Motor neuron (in vitro differentiated cells): ENCODE data around the gene AMPD3. TPM values are rescaled to one million over a fixed set of nuclear protein-coding genes. Genes with fewer than 3 reads are reported as not detected.

Experiments used
- ATAC-seq, 8 experiments: fragments of 200-7000 bp; cut with Tn5 transposase; replicated peaks in 6 of 8; 2 replicates each; pipeline ENCODE4 v1.8.0; 2021; ENCODE audit warnings: mild to moderate bottlenecking in 8 of 8, moderate library complexity in 8 of 8
- H3K27ac ChIP-seq, 2 donors: fragments of 250-450 bp; sonication (Bioruptor Pico); 2 replicates each; pipeline ENCODE4 v1.9.0; 2021; ENCODE audit warnings: antibody characterized with exemption in 2 of 2, mild to moderate bottlenecking in 2 of 2, moderate library complexity in 1 of 2
- H3K4me1 ChIP-seq, 2 donors: fragments of 250-450 bp; sonication (Bioruptor Pico); replicated peaks in 1 of 2; 2 replicates each; pipeline ENCODE4 v1.6.1; 2021; ENCODE audit warnings: antibody characterized with exemption in 2 of 2, mild to moderate bottlenecking in 2 of 2, moderate library complexity in 1 of 2
- H3K4me3 ChIP-seq, 5 donors: fragments of 250-450 bp; sonication (Bioruptor Pico); 2 replicates each; pipeline ENCODE4 v1.9.0; 2021; ENCODE audit warnings: antibody characterized with exemption in 5 of 5, mild to moderate bottlenecking in 5 of 5, moderate library complexity in 4 of 5
- WGBS, 10 experiments: fragments of 450-650 bp; shearing (Covaris generic); methylation state at CpG; one replicate each; pipeline ENCODE4 v1.0.0; 2022; 5-methylcytosine and 5-hydroxymethylcytosine counted together
- in situ Hi-C, 9 experiments: fragments of 400-800 bp; cut with MboI; loops; one replicate each; pipeline ENCODE4 v1.15.0; 2021; ENCODE audit warnings: low sequenced_read_pairs in 9 of 9, low pct_unique_long_range_greater_than_20kb in 2 of 9; ENCODE audit not compliant: unreplicated experiment in 9 of 9
- total RNA-seq, 8 experiments: library from RNA; unstranded; fragments of 300-600 nt; gene quantifications; 2 replicates each; pipeline versions ENCODE4 v1.2.3 to v1.2.4, GENCODE V29; 2022

The AMPD3 gene
- total RNA-seq, 8 experiments from 2014 or later = 0.46 to 13.5 (median 2.4) TPM

DNA sequence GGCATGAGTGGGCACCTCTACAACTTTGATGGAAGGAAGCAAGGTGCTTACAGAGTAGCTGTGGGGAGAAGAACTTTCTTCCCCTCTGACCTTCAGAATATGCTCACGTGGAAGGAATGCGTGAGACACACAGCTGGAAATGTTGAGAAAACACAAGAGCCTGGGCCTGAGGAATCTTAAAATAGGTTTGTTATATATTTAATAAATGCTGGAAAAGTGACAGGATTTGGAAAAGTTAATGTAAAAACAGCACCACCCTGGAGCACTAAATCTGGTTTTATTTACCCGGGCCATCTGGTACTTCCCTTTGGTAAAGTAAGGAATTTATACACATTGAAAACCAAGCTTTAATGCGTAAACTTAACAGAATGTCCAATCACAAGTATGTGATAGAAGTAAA, 14.0 kb upstream of the AMPD3 start:
- Histone ChIP-seq H3K27ac (no peak overlapping the region), H3K4me3 (no peak overlapping the region), H3K4me1 (no peaks in the 10 kb centered on the region)
- no peak for ATAC-seq
- in situ Hi-C loops = no loop called here
- WGBS, 10 experiments = 63 to 100% (median 90%) methylated on average over 2 to 4 of the region's 4 CpGs; no CpG with 5 or more reads in 1 of the 10 experiments

- Histone ChIP-seq H3K27ac (no peak overlapping the region), H3K4me1 (no peaks in the 10 kb centered on the region), H3K4me3 (no peak overlapping the region)
- ATAC-seq = no peak
- WGBS, 10 experiments = 60 to 100% (median 86%) methylated on average over 1 to 6 of the region's 8 CpGs; no CpG with 5 or more reads in 1 of the 10 experiments
- in situ Hi-C loops = no loop called here
These were observed 13.2 kb upstream of the AMPD3 start for GRCh38 chr11:10441652-10442503.

DNA sequence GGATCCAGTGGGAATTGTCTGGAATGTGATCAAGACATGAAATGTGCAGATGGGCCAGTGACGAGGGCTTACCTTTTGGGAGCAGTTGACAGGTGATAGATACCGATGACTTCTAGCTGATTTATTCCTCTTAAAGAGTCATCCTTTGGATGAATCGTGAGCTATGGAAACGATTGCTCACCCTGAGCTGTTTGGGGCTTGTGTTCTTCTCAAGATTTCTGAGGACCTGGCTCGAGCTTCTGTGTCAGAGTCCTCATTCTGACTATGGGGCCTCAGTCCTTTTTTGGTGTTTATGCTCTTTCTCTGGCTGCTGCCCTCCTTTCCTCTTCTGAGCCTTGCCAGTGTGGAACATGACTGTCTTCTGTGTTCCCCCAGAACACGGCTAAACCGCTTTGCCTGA, 11.9 kb upstream of the AMPD3 start:
- Histone ChIP-seq H3K4me3 (no peak overlapping the region), H3K27ac (no peak overlapping the region), H3K4me1 (no peaks in the 10 kb centered on the region)
- no peak for ATAC-seq
- WGBS, 10 experiments = 50 to 100% (median 80%) methylated on average over 1 to 6 of the region's 7 CpGs; no CpG with 5 or more reads in 3 of the 10 experiments
- in situ Hi-C loops = no loop called here

DNA sequence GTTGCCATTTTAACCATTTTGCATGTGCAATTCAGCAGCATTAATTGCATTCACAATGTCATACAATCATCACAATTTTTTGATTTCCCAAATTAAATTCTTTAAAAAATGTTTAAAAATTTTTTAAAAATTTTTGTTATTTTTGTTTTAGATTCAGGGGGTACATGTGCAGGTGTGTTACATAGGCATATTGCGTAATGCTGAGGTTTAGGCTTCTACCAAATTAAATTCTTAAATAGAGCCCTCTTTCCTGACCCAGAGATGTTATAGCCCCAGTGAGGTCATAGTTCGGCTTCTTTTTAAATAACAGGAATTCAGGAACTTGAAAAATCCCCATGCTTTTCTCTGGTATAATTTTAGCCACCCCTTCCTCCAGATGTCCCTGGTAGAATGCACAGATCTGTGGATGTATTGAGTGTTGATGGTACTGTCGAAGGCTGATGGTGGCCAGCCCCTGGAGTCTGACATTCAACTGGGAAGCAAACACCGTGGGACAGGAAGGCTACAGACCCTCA, 11.3 kb upstream of the AMPD3 start:
- no peak for ATAC-seq
- 61 to 97% (median 89%) methylated on average over 1 to 4 of the region's 4 CpGs for WGBS, 10 experiments
- H3K27ac ChIP-seq = no peak overlapping the region

GRCh38 chr11:10444725-10445315, 10.2 kb upstream of the AMPD3 start:
- H3K4me1 ChIP-seq = no peaks in the 10 kb centered on the region
- H3K27ac ChIP-seq = no peak overlapping the region
- no peak for ATAC-seq
- no peak overlapping the region for H3K4me3 ChIP-seq
- WGBS, 10 experiments = 76 to 100% (median 82%) methylated on average over 1 to 3 of the region's 4 CpGs; no CpG with 5 or more reads in 4 of the 10 experiments
- in situ Hi-C loops = no loop called here

More for the DNA sequence above, 11.3 kb upstream of the AMPD3 start:
- in situ Hi-C loops = no loop called here
- H3K4me3 ChIP-seq = no peak overlapping the region
- no peaks in the 10 kb centered on the region for H3K4me1 ChIP-seq

DNA sequence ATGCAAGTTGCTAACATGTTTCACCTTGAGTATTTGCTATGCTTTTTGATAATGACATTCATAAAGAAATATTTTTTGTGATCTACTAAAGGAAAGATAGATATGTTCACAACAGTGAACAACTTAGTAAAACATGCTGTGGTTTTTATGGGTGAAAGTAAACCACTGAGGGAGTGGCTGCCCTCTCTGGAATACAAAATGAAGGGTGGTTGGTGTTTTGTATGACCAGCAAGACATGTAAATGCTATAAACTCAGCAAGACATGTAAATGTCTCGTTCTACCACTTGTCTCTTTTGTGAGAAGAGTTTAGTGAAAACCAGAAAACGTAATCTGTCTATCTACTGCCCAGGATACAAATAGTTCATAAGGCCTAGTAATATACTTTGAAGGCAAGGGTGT, 7.6 kb upstream of the AMPD3 start:
- in situ Hi-C loops = no loop called here
- Histone ChIP-seq H3K27ac (no peak overlapping the region), H3K4me3 (no peak overlapping the region), H3K4me1 (no peaks in the 10 kb centered on the region)
- 37 to 83% (median 63%) methylated on average over 1 to 2 of the region's 2 CpGs; no CpG with 5 or more reads in 2 of the 10 experiments for WGBS, 10 experiments
- peak in 2 of 8 experiments; percentile 54 to 62 for ATAC-seq

GRCh38 chr11:10450462-10451425, 4.3 kb upstream of the AMPD3 start:
- ATAC-seq = peak; percentile 12 to 86 (median 23)
- Histone ChIP-seq H3K27ac (no peak overlapping the region), H3K4me3 (peak overlapping the region; percentile 19 to 34 (median 27)), H3K4me1 (peaks cover 8 to 12% of the 10 kb centered on the region in 2 donors)
- in situ Hi-C loops = no loop called here
- 0 to 50% (median 21%) methylated on average over 1 to 15 of the region's 94 CpGs; no CpG with 5 or more reads in 6 of the 10 experiments for WGBS, 10 experiments

DNA sequence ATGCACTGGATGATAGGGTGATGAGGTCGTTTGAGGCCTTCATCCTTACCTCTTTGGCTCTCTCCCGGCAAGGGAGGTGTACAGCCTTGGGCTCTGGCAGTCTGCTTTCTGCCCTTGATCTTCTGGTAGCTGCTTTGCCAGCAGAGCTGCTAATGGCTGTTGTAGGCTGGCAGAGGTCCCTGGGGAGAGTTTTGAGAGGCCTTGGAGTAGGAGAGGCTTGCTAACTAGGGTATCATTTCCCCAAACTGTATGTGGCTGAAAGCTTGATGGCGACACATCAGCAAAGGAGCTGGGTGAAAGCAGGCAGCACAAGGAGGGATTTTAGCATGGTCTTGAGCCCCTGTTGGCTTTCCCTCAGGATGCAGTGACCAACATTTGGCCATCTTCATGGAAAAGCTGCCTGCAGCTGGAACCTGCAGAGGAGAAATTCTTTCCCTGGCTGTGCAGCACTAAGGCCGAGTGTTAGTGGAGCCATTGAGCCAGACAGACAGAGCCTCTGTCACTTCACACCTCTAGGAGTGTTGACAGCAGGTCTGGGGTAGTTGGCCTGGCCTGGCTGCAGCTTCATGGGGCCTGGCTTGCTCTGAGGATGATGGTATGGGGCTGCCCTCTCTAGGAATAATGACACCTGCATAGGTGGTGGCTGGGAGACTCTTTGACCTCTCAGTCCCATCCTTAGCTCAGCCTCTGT, 3.5 kb upstream of the AMPD3 start:
- no peak overlapping the region for H3K27ac ChIP-seq
- in situ Hi-C loops = no loop called here
- H3K4me1 ChIP-seq = peaks cover 14 to 18% of the 10 kb centered on the region in 2 donors
- 46 to 100% (median 80%) methylated on average over 1 to 2 of the region's 4 CpGs; no CpG with 5 or more reads in 5 of the 10 experiments for WGBS, 10 experiments
- ATAC-seq = no peak
- H3K4me3 ChIP-seq = no peak overlapping the region

DNA sequence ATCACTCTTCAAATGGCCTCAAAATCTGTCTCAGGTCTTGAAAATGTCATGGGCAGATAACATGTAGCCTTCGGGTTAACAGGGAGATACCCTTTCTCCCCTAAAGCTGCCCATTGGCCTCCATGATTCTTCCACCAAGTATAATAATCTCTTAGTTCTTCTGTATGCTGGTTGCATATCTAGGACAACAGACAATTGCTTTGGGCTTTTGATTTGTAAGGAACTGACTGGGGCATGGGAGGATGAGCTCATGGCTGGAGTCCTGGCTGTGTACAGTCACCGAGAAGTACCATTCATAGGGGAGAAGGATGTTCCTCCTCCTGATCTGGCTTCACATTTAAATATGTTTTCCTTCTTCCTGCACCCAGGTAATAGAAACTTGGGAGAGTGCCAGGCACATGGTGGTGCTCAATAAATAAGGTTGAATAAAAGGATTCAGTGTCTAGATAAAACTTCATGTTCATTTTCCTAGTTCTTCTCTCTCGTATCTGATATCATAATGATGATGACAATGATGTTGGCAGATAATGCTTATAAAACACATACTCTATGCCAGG, 2.8 kb upstream of the AMPD3 start:
- no peak for ATAC-seq
- Histone ChIP-seq H3K27ac (no peak overlapping the region), H3K4me3 (no peak overlapping the region), H3K4me1 (peaks cover 14 to 18% of the 10 kb centered on the region in 2 donors)
- in situ Hi-C loops = no loop called here
- WGBS, 10 experiments = 70 to 100% (median 92%) methylated on average over 1 to 3 of the region's 3 CpGs; no CpG with 5 or more reads in 3 of the 10 experiments

DNA sequence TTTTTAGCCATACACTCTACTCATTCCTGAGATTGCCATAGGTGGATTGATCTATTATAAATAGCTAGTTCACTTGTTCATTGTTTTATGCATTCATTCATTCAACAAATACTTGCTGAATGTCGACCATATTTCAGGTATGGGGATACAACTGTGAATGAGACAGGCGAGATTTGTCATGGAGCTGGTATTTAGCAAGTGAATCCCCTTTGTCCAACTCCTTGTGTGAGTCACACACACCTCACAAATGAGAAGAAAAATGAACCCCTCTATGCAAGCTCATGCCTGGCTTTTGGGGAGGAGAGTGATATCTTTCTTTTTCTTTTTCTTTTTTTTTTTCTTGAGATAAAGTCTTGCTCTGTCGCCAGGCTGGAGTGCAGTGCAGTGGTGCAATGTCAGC, 1.8 kb upstream of the AMPD3 start:
- no peak overlapping the region for H3K27ac ChIP-seq
- WGBS, 10 experiments = 40 to 100% (median 70%) methylated on average over 1 to 2 of the region's 3 CpGs; no CpG with 5 or more reads in 3 of the 10 experiments
- H3K4me3 ChIP-seq = no peak overlapping the region
- peaks cover 14 to 18% of the 10 kb centered on the region in 2 donors for H3K4me1 ChIP-seq
- in situ Hi-C loops = no loop called here
- ATAC-seq = no peak

GRCh38 chr11:10455637-10456487, 798 bp downstream of the AMPD3 start:
- peak overlapping the region in 2 of 5 donors; percentile 9 to 16 for H3K4me3 ChIP-seq
- peaks cover 14 to 18% of the 10 kb centered on the region in 2 donors for H3K4me1 ChIP-seq
- 0 to 50% (median 21%) methylated on average over 1 to 16 of the region's 18 CpGs; no CpG with 5 or more reads in 4 of the 10 experiments for WGBS, 10 experiments
- H3K27ac ChIP-seq = no peak overlapping the region
- peak; percentile 31 to 87 (median 76) for ATAC-seq
- in situ Hi-C loops = no loop called here
